Measurements from ENCODE around the gene STK32C.

Gene STK32C

GRCh38 chr10:132349766-132350165, 42.0 kb upstream of the STK32C start:
- POLR2A ChIA-PET = interaction anchor here (1.9 kb wide), 1 partner anchor 14 kb away, joined by 6 read pairs; no protein-coding TSS in a partner anchor
- TF ChIP-seq ARNT (IDR thresholded peaks at IDR 0.05) (no peak), CTBP1 (IDR thresholded peaks at IDR 0.05; ENCODE audit: borderline replicate concordance) (no peak), SP1 (IDR thresholded peaks at IDR 0.05) (no peak)
- CTCF ChIA-PET = interaction anchor here (2.5 kb wide), 1 partner anchor 11 kb away, joined by 10 read pairs; no protein-coding TSS in a partner anchor
- no peak for DNase-seq (ENCODE audit: extremely low spot score)

- no peak for DNase-seq (ENCODE audit: extremely low spot score)
- TF ChIP-seq ARNT (IDR thresholded peaks at IDR 0.05) (no peak), FOXM1 (IDR thresholded peaks at IDR 0.05; ENCODE audit: borderline replicate concordance) (no peak), NFRKB (IDR thresholded peaks at IDR 0.05) (no peak), HDGF (IDR thresholded peaks at IDR 0.05; ENCODE audit: borderline replicate concordance) (no peak), LEF1 (IDR thresholded peaks at IDR 0.05; ENCODE audit: borderline replicate concordance) (no peak), CTBP1 (IDR thresholded peaks at IDR 0.05; ENCODE audit: borderline replicate concordance) (no peak), ELF4 (IDR thresholded peaks at IDR 0.05) (no peak), TARDBP (IDR thresholded peaks at IDR 0.05) (no peak), PKNOX1 (IDR thresholded peaks at IDR 0.05) (no peak), SUZ12 (IDR thresholded peaks at IDR 0.05) (no peak)
- CTCF ChIA-PET = interaction anchor here (2.5 kb wide), 1 partner anchor 13 kb away, joined by 10 read pairs; no protein-coding TSS in a partner anchor
- POLR2A ChIA-PET = no interaction called here
Measured at GRCh38 chr10:132347931-132348267, 40.1 kb upstream of the STK32C start.

- ChIA-PET CTCF (no interaction called here), POLR2A (no interaction called here)
- no peak for TF ChIP-seq NFRKB (IDR thresholded peaks at IDR 0.05)
- no peak for TF ChIP-seq ARNT (IDR thresholded peaks at IDR 0.05)
- no peak for TF ChIP-seq FOXM1 (IDR thresholded peaks at IDR 0.05; ENCODE audit: borderline replicate concordance)
- TF ChIP-seq PKNOX1 (IDR thresholded peaks at IDR 0.05) = no peak
- no peak for TF ChIP-seq CTBP1 (IDR thresholded peaks at IDR 0.05; ENCODE audit: borderline replicate concordance)
- no peak for TF ChIP-seq ELF4 (IDR thresholded peaks at IDR 0.05)
- no peak for TF ChIP-seq LEF1 (IDR thresholded peaks at IDR 0.05; ENCODE audit: borderline replicate concordance)
- TF ChIP-seq FOXA1 (IDR thresholded peaks at IDR 0.05) = no peak
- TF ChIP-seq TARDBP (IDR thresholded peaks at IDR 0.05) = no peak
- TF ChIP-seq SP1 (IDR thresholded peaks at IDR 0.05) = no peak
- no peak for TF ChIP-seq ZNF384 (IDR thresholded peaks at IDR 0.05)
- TF ChIP-seq FOXK2 (IDR thresholded peaks at IDR 0.05) = no peak
- no peak for TF ChIP-seq SUZ12 (IDR thresholded peaks at IDR 0.05)
- TF ChIP-seq HDGF (IDR thresholded peaks at IDR 0.05; ENCODE audit: borderline replicate concordance) = no peak
- TF ChIP-seq BHLHE40 (IDR thresholded peaks at IDR 0.05; ENCODE audit: borderline replicate concordance) = no peak
- no peak for TF ChIP-seq L3MBTL2 (conservative IDR thresholded peaks at IDR 0.05)
- DNase-seq (ENCODE audit: extremely low spot score) = no peak
Measured at GRCh38 chr10:132347211-132347930, 39.6 kb upstream of the STK32C start.

- CTCF ChIA-PET = no interaction called here
Measured at GRCh38 chr10:132346806-132347205, 39.1 kb upstream of the STK32C start.

GRCh38 chr10:132345345-132345744, 37.6 kb upstream of the STK32C start:
- CTCF ChIA-PET = no interaction called here

More at GRCh38 chr10:132346806-132347205, 39.1 kb upstream of the STK32C start:
- DNase-seq (ENCODE audit: extremely low spot score) = no peak
- POLR2A ChIA-PET = no interaction called here
- TF ChIP-seq ARNT (IDR thresholded peaks at IDR 0.05) (no peak), FOXK2 (IDR thresholded peaks at IDR 0.05) (no peak)

GRCh38 chr10:132344386-132344785, 36.6 kb upstream of the STK32C start:
- TF ChIP-seq TARDBP (IDR thresholded peaks at IDR 0.05) (no peak), SP1 (IDR thresholded peaks at IDR 0.05) (no peak), FOXM1 (IDR thresholded peaks at IDR 0.05; ENCODE audit: borderline replicate concordance) (no peak), L3MBTL2 (conservative IDR thresholded peaks at IDR 0.05) (no peak), FOXA1 (IDR thresholded peaks at IDR 0.05) (no peak), ARNT (IDR thresholded peaks at IDR 0.05) (no peak), FOXK2 (IDR thresholded peaks at IDR 0.05) (no peak), NFRKB (IDR thresholded peaks at IDR 0.05) (no peak), ELF4 (IDR thresholded peaks at IDR 0.05) (no peak), CTBP1 (IDR thresholded peaks at IDR 0.05; ENCODE audit: borderline replicate concordance) (no peak), BHLHE40 (IDR thresholded peaks at IDR 0.05; ENCODE audit: borderline replicate concordance) (no peak)
- DNase-seq (ENCODE audit: extremely low spot score) = no peak
- CTCF ChIA-PET = no interaction called here
- POLR2A ChIA-PET = no interaction called here

More at GRCh38 chr10:132345345-132345744, 37.6 kb upstream of the STK32C start:
- DNase-seq (ENCODE audit: extremely low spot score) = no peak
- POLR2A ChIA-PET = no interaction called here
- no peak for TF ChIP-seq BHLHE40 (IDR thresholded peaks at IDR 0.05; ENCODE audit: borderline replicate concordance)

- POLR2A ChIA-PET = no interaction called here
- no peak for DNase-seq (ENCODE audit: extremely low spot score)
- CTCF ChIA-PET = interaction anchor here (1.9 kb wide), 1 partner anchor 18 kb away, joined by 4 read pairs; no protein-coding TSS in a partner anchor
- no peak for TF ChIP-seq NFRKB (IDR thresholded peaks at IDR 0.05)
- TF ChIP-seq FOXK2 (IDR thresholded peaks at IDR 0.05) = no peak
- no peak for TF ChIP-seq L3MBTL2 (conservative IDR thresholded peaks at IDR 0.05)
- no peak for TF ChIP-seq ARNT (IDR thresholded peaks at IDR 0.05)
Measured at GRCh38 chr10:132342553-132342952, 34.8 kb upstream of the STK32C start.

All from HEK293T (cell line).